ENCODE data around the gene RPUSD1.
"Not testable (repeated sequence)": the region's sequence is repeated elsewhere in the genome, so short reads cannot be mapped to it uniquely, and the experiment has no call there.

Gene RPUSD1

GRCh38 chr16:784431-784830 lies 3.8 kb downstream of the RPUSD1 start:
- no peak for DNase-seq

GRCh38 chr16:783404-784161 lies 4.6 kb downstream of the RPUSD1 start:
- no peak for DNase-seq

GRCh38 chr16:782766-783403 lies 5.3 kb downstream of the RPUSD1 start:
- no peak for DNase-seq

- no peak for DNase-seq
These were observed 5.9 kb downstream of the RPUSD1 start for GRCh38 chr16:782258-782657.

GRCh38 chr16:781346-782010 lies 6.7 kb downstream of the RPUSD1 start:
- DNase-seq = no peak

GRCh38 chr16:780296-780695 lies 7.9 kb downstream of the RPUSD1 start:
- no peak for DNase-seq

GRCh38 chr16:779561-779960 lies 8.6 kb downstream of the RPUSD1 start:
- no peak for DNase-seq

GRCh38 chr16:778909-779527 lies 9.2 kb downstream of the RPUSD1 start:
- DNase-seq = no peak

- no peak for DNase-seq
These were observed 9.7 kb downstream of the RPUSD1 start for GRCh38 chr16:778447-778846.

GRCh38 chr16:777826-778225 lies 10.4 kb downstream of the RPUSD1 start:
- no peak for DNase-seq

GRCh38 chr16:776824-777223 lies 11.4 kb downstream of the RPUSD1 start:
- DNase-seq = no peak

GRCh38 chr16:776298-776697 lies 11.9 kb downstream of the RPUSD1 start:
- DNase-seq = not testable (repeated sequence)

GRCh38 chr16:775236-775796 lies 12.9 kb downstream of the RPUSD1 start:
- DNase-seq = no peak

- DNase-seq = no peak
These were observed 13.8 kb downstream of the RPUSD1 start for GRCh38 chr16:774086-775001.

- DNase-seq = no peak
These were observed 15.2 kb downstream of the RPUSD1 start for GRCh38 chr16:772959-773358.

GRCh38 chr16:770411-770810 lies 17.8 kb downstream of the RPUSD1 start:
- DNase-seq = no peak

GRCh38 chr16:769934-770333 lies 18.2 kb downstream of the RPUSD1 start:
- DNase-seq = no peak

GRCh38 chr16:769184-769784 lies 18.9 kb downstream of the RPUSD1 start:
- no peak for DNase-seq

GRCh38 chr16:768428-768827 lies 19.8 kb downstream of the RPUSD1 start:
- no peak for DNase-seq

- no peak for DNase-seq
These were observed 20.4 kb downstream of the RPUSD1 start for GRCh38 chr16:767743-768235.
